Femur (tissue), 1 donor: ENCODE data around the gene CELF1.
A peak's percentile ranks its signal among the peaks of the same experiment; 100 is the strongest.

Experiments used
- DNase-seq: peaks from one replicate; pipeline ENCODE4 v3.0.0-alpha.2; 2017

Gene CELF1

GRCh38 chr11:47443028-47443700 is 109.8 kb downstream of the CELF1 start:
- no peak for DNase-seq

DNA sequence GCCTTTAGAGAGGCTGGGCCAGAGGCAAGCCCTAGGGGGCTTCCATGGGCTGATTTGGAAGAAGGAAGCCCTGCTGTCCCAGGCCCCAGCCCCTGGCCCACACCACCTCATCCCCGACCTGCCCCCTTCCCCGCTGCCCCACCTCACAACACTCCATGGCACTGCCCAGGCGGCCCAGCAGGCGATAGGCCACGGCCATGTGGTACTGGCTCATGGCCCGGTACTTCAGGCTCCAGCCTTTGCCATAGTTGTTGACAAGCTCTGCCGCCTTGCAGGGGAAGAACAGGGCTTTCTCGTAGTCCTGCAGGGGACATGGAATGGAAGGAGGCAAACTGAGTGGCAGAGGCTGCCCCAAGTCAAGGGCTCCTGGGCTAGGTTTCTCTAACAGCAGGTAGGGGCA is 110.4 kb downstream of the CELF1 start:
- DNase-seq = no peak

DNA sequence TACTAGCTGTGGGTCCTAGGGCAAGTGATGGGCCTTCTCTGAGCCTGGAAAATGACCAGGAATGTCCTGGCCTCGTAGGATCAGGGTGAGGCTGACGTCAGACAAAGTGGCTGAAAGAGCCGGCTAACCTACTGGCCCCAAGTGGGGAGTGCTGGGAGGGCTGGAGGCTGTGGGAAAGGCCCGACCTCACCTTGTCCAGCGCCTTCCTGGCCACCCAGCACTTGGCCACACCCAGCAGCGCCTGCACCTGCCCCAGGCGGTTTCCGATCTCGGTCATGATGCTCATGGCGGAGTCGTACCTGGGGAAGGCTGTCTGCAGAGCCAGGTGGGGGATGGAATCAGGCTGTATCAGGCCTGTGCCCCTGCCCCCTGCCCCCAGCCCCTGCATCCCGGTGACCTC is 111.5 kb downstream of the CELF1 start:
- DNase-seq = no peak

GRCh38 chr11:47440054-47440476 is 112.9 kb downstream of the CELF1 start:
- no peak for DNase-seq

DNA sequence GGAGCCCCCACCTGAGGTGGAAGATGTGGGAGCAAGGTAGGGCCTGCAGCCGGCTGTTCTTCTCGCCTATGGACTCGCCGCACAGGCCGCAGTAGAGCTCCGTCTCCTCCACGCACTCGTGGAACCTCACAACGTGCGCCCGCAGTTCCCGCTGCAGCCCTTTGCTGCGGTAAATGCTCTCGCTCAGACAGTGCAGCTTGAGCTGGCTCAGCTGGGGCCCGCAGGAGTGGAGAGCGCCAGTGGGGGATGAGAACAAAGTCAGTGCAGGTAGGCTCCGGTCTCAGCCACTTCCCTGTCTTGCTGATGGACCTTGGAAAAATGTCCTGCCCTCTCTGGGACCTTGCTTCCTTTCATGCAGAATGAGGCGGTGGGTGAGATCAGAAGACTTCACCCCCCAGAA is 114.2 kb downstream of the CELF1 start:
- DNase-seq = no peak

GRCh38 chr11:47437746-47438418 is 115.0 kb downstream of the CELF1 start:
- DNase-seq = peak; percentile 37

DNA sequence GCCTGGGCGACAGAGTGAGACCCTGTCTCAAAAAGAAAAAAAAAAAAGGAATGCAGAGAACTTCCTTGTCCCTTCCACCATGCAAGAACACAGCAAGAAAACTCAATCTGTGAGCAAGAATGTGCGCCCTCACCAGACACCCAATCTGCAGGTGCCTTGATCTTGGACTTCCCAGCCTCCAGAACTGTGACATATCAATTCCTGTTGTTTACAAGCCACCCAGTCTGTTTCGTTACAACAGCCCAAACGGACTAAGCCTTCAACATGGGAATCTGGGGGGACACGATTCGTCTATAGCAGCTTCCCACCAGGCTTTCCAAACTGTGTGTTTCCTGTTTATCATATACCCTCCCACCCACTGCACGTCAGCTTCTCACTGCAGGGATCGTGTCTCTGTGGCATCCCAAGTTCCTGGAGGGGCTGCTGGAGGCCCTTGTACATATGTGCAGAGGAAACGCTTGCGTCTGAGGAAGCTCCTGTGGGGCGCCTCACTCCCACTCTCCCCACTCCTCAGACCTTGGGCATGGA is 115.7 kb downstream of the CELF1 start:
- DNase-seq = no peak

GRCh38 chr11:47436726-47437125 is 116.2 kb downstream of the CELF1 start:
- DNase-seq = no peak

GRCh38 chr11:47435687-47436086 is 117.2 kb downstream of the CELF1 start:
- DNase-seq = no peak

DNA sequence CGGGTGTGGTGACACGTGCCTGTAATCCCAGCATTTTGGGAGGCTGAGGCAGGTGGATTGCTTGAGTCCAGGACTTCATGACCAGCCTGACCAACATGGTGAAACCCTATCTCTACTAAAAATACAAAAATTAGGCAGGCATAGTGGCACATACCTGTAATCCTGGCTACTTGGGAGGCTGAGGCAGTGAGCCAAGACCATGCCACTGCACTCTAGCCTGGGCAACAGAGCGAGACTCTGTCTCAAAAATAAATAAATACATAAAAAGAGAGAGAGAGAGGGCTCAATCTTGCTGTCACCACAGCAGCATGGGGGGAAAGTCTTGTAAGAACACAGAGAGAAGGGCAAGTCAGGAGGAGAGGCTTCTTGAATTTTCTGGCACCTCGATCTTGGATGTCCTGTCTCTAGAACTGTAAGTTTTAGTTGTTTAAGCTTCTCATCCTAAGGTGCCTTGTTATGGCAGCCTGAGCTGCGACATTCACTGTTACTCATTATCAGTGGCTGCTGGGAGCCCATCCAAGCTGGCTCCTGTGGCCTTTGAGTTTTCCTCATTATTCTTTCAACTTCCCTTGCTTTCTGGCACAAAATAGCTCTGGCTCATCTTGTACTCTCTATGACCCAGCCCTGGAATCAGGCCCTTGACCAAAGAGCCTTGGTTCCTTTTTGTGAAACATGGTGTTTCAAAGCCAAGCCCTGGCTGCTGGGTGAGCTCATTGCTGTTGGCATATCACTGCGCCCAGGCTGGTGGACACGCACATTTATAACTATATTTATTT is 118.7 kb downstream of the CELF1 start:
- DNase-seq = no peak

GRCh38 chr11:47433157-47433556 is 119.8 kb downstream of the CELF1 start:
- no peak for DNase-seq

DNA sequence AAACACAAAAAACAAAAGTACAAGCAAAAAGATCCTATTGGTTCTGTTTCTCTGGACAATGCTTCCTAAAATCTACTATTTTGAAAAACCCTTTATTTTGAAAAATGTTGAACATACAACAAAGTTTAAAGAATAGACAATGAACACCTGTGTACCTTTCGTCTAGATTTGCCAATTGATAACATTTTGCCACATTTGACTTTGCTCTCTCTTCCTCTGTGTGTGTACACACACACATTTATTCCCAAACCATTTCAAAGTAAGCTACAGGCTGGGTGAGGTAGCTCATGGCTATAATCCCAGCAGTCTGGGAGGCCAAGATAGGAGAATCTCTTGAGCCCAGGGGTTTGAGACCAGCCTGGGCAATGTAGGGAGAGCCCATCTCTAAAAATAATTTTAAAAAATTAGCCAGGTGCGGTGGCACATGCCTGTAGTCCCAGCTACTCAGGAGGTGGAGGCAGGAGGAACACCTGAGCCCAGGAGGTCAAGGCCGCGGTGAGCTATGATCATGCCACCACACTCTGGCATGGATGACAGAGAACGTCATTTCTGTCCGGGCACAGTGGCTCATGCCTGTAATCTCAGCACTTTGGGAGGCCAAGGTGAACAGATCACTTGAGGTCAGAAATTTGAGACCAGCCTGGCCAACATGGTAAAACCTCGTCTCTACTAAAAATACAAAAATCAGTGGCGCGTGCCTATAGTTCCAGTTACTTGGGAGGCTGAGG is 121.4 kb downstream of the CELF1 start:
- DNase-seq = no peak

DNA sequence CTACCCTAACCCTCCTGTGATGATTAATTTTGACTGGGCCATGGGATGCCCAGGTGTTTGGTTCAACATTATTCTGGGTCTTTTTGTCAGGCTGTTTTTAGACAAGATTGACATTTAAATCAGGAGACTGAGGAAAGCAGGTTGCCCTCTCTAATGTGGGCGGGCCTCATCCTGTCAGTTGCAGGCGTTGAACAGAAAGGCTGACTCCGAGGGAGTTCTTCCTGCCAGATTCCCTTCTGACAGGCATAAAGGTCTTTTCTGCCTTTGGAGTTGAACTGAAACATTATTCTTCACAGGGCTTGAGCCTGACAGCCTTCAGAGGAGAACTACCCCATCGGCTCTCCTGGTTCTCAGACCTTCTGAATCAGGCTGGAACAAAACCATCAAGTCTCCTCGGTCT is 122.4 kb downstream of the CELF1 start:
- DNase-seq = no peak

DNA sequence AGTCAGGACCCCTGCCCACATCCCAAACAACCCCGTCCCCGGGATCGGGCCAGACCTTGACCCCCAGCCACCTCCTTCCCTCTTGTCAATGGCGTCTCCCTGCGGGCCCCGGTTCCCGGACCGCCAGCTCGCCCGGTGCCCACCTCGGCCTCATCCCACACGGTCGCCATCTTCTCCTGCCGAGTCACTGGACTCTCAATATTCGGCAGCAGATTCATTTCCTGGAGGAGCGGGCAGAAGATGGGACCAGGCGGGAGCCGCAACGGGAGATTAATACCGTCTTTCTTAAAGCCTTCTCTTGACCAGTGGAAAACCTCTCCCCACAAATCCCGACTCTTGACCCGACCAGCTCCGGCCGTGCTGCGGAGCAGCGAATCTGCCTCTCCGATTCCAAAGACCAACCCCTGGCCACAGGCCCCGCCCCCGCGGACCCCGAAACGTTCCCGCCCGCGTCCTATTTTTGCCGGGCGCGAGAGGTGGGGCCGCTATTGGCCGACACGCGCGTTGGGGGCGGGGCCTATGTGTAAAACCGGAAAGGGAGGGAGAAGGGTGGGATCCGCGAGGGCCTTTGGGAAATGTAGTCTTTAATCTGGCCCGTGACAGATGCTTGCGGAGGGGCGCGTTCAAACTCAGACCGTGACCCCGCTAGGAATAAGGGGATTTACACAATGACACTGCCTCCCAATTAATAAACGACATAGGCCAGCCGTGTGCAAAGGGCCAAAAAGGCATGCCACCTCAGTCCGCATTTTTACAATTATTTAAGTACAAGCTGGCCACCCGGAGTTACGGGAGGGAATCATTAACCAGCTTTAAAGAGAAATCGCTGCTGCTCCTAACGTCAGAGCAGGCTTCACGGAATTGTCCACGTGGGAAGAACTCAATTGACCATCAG is 126.6 kb downstream of the CELF1 start, which contains the start of gene PSMC3:
Gene PSMC3, minus strand, starts transcription at position 378 of the 895 bp plus-strand sequence. Its CDS starts 160 bp downstream, at position 218.
- DNase-seq = peak; percentile 99

DNA sequence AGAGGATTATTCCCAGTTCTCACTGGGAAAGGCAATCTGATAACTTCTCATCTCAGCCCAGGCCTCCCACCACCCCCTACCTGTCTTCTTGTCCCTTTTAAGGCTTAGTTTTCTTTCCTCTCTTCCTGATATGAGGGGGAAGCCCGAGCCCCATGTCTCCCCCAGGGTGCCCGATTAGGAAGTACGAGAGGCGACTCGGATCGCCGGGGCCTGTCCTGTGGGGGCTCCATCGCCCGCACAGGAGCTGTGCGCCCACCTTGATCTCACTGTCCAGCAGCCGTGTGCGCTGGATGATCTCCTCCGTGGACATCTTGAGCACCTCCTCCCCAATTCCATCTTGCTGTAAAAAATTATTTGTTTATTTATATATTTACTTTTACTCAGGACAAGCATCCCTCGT is 127.3 kb downstream of the CELF1 start:
- no peak for DNase-seq

DNA sequence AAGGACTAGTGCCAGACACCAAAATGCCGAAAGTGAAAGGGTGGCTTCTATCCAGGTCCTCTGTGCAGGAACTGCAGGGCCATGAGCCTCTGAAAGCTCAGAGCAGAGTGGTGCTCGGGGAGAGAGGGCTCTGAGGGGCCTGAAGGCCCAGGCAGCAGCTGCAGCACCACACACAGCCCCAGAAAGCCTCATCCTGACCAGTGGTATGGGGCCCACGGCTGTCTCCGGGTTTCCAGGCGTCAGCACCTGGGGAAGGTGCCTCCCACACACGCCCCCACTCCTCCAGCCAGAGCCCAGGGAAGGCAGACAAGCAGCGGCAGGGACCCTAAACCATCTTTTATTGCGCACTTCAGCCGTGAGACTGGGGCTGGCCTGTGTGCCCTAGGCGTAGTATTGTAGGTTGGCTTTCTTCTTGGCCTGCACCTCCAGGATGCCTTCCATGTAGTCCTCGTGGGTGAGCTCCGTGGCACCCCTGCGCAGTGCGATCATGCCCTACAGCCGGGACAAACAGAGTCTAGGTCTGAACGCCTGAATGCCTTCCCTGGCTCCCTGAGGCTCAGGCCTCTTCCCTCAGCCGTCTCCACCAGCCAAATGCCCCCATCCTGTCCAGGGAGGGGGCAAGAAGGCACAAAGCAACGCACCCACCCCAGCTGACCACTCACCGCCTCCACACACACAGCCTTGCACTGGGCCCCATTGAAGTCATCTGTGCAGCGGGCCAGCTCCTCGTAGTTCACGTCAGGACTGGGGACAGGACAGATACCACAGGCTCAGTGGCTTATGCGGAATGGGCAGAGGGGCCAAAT is 134.3 kb downstream of the CELF1 start:
- DNase-seq = no peak

DNA sequence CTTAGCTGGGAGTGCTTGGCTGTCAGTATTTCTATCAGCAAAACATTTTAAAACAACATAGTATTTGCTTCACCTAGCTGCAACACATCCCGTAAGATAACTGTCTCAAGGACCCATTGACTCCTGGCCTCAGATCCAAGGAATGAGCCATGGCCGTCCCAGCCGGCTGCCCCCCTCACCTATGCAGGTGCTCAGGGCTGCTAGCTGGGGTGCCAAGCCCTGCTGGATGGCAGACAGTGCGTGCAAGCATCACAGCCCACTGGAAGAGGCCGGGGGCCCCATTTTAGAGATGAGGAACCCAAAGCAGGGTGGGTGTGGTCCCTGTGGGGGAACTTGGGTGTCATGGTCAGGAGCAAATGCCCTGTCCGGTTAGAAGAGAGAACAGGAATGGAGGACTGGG is 135.2 kb downstream of the CELF1 start:
- DNase-seq = no peak

- peak; percentile 93 for DNase-seq
These were observed 136.9 kb downstream of the CELF1 start for GRCh38 chr11:47415949-47416472.
